Hindlimb muscle (tissue), 1 donor: ENCODE measurements around the gene HES5. TPM values are rescaled to one million over a fixed set of nuclear protein-coding genes. Genes with fewer than 3 reads are reported as not detected.
"Not testable (repeated sequence)": the region's sequence is repeated elsewhere in the genome, so short reads cannot be mapped to it uniquely, and the experiment has no call there.

ENCODE experiments used
- DNase-seq: peaks from one replicate; pipeline ENCODE4 v3.0.0-alpha.2; 2013
- polyA plus RNA-seq: library from polyadenylated mRNA; unstranded; fragments of 120-200 nt; gene quantifications from one replicate; pipeline ENCODE4 v1.2.1, GENCODE V29; 2013; ENCODE audit not compliant: insufficient read length

The HES5 gene
- polyA plus RNA-seq, 1 donor = 0.40 TPM

DNA sequence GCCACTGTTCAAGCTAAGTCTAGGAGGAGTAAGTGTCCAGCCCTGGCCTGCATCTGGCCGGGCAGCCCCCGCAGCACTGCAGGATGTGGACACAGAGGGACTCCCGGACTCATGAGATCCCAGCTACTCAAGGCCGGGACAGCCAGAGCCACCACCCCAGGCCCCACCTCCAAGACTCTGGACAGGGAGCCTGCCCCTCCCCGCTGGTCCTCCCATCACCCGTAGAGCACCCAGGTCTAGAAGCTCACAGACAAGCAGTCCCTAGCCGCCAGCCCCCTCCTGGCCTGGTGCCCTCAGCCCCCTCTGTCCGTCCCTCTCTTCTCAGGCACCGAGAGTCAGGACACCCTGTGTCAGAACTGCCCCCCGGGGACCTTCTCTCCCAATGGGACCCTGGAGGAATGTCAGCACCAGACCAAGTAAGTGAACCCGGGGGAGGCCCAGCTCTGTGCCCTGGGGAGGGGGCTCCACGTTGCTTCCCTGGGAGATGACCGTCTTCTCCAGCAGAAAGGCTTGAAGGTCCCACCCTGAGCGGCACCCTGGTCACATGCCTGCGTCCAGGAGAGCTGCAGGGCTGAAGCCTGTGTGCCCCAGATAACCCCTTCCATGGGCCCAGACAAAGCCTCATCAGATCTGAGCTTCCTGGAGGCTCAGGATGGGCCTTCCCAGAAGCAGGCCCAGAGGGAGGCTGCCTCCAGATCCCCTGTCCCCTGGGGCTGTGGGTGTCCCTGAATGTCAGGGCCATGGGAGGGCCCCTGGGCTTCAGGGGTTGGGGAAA lies 30.4 kb upstream of the HES5 start:
- DNase-seq = no peak

DNA sequence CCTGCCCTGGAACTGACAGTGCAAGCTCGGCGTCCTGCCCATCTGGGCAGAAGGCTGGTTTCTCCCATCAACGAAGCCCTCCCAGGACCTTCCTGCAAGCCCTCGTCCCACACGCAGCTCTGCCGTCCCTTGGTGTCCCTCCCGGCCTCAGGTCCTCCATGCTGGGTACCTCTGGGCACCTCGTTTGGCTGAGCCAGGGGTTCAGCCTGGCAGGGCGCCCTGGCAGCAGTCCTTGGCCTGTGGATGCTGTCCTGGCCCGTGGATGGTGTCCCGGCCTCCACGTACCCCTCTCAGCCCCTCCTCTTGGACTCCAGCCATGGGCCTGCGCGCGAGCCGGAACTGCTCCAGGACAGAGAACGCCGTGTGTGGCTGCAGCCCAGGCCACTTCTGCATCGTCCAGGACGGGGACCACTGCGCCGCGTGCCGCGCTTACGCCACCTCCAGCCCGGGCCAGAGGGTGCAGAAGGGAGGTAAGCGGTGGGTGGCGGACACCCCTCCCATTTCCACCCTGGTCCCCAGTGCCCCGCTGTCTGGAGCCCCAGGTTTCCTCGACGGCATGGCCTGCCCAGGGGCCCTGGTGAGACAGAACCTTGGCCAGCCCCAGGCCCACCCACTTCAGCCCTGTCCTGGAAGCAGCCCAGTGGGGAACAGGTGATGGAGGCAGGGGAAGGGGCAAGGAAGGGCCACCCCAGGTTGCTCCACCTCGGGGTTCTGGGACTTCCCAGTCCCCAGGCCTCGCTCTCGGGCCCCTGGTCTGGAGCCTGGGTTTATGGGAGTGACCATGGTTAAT lies 29.6 kb upstream of the HES5 start:
- DNase-seq = no peak

DNA sequence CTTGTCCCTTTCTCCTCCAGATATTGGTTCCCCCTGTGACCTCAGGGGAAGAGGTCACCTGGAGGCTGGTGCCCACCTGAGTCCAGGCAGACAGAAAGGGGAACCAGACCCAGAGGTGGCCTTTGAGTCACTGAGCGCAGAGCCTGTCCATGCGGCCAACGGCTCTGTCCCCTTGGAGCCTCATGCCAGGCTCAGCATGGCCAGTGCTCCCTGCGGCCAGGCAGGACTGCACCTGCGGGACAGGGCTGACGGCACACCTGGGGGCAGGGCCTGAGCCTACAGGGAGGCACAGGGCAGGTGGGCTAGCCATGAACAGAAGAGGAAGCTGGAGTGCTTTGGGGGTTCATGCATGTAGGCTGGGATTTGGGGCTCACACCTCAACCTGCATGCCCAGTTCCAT lies 28.8 kb upstream of the HES5 start:
- DNase-seq = no peak

DNA sequence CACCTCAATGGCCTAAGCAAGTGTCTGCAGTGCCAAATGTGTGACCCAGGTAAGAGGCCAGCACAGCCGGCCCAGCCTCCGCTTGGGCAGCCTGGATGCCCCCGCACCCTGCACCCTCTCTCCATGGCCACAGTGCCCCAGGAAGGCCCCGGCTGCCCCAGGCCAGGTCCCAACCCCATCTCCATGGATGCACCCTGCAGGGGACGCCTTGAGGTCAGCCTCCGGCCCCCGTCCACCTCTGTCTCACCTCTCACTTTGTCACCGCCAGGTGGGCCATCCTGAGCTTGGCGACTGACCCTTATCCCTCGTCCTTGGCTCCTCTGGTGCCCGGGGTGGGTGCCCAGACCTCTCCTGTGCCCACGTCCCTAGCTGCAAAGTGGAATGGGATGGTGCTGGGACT lies 28.4 kb upstream of the HES5 start:
- no peak for DNase-seq

DNA sequence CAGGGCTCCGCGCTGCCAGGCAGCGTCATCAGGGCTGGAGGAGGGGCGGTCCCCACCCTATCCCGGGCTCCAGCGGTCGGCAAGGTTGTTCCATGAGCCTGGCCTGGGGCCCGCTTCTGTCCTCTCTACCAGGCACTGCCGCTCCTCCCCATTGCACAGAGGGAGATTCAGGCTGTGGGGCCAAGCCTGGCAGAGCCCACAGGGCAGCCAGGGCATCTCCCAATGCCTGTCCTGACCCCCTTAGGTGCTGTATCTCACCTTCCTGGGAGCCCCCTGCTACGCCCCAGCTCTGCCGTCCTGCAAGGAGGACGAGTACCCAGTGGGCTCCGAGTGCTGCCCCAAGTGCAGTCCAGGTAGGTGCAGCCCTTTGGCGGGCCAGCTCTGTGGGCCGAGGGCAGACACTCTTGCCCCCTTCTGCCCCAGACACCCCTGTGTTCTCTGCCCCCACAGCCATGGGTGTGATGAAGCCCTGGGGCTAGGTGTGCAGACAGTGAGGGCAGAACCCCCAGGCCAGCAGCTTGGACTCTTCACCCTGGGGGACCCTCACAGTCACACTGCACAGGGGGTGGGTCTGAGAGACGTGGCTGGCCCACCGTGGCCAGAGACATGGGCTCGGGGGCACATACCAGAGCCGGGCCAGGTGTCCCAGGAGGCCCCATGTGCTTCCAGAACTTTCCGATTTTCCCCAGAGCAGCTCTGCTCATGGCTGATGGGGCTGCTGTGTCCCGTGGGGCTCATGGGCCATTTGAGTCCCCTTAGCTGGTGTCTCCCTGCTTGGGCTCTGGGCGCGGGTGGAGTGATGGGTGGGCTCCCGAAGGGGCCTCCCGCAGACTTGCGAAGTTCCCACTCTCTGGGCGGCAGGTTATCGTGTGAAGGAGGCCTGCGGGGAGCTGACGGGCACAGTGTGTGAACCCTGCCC lies 27.7 kb upstream of the HES5 start:
- DNase-seq = no peak

DNA sequence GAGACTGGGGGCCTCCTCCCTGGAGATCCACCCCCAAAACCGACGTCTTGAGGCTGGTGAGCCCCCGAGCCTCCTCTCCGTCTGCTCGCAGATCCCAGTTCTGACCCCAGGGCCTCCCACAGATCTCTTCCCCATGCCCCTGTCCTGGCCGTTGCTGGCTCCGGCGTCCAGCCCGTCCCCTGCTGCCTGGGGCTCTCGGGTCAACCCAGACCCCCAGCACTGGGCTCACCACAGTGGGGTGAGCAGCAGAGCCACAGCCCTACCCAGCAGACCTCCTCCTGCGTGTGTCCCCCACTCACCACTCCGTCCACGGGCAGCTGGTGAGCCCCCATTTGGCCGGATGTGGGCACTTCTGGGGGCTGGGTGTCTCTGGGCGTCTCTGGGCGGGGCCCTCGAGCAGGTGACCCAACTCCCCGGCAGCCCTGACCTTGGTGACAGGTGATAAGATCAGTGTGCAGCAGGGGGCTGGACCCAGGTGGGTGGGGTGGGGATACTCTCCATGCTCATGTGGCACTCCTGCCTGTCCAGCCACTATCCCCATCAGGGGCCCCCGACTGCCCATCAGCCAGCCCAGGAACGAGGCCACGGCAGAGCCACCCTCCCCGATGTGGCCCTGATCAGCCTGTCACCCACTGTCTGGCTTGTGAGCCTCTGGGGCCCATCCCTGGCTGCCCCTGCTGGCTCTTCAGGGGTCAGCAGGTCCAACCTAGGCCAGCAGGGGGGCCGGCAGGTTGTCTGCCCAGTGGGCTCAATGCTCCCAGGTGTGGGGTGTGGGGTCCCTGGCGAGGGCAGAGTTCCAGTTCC lies 26.8 kb upstream of the HES5 start:
- DNase-seq = no peak

DNA sequence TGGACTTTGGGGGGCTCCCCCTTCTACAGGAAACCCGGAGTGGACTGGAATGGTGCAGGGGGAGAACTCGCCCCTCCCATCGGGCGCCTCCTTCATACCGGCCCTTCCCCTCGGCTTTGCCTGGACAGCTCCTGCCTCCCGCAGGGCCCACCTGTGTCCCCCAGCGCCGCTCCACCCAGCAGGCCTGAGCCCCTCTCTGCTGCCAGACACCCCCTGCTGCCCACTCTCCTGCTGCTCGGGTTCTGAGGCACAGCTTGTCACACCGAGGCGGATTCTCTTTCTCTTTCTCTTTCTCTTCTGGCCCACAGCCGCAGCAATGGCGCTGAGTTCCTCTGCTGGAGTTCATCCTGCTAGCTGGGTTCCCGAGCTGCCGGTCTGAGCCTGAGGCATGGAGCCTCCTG lies 26.2 kb upstream of the HES5 start, which contains the start of gene TNFRSF14:
Gene TNFRSF14, plus strand, starts transcription at position 95 of the 401 bp plus-strand sequence. Its CDS starts 294 bp downstream, at position 389.
- DNase-seq = peak; percentile 64

DNA sequence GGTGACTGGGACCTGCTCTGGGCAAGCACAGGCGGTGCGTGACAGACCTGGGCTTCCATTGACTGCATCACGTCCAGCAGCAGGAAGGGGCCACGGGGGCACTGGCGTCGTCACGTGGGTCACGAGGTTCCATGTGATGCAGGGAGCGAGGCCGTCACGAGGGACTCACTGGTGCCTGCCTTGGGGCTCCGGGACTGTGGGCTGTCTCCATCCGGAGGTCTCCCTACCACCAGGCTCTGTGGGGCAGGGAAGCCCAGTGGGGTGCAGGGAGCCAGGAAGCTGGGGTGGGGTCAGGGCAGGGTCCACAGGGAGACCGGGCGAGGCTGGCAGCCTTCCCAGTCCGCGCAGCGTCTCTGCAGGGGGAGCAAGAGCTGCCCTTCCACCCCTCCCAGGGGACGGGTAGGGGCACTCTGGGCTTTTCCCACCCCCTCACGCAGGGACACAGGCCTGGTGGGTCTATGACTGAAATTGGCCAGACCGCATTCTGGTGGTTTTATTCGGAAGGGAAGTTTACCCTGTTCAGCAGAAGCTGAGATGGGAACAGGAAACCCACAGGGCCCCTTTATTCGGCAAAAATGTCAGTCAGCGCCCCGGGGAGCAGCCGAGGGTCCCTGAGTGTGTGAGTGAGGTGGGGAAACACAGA lies 25.7 kb upstream of the HES5 start:
- DNase-seq = peak; percentile 54

DNA sequence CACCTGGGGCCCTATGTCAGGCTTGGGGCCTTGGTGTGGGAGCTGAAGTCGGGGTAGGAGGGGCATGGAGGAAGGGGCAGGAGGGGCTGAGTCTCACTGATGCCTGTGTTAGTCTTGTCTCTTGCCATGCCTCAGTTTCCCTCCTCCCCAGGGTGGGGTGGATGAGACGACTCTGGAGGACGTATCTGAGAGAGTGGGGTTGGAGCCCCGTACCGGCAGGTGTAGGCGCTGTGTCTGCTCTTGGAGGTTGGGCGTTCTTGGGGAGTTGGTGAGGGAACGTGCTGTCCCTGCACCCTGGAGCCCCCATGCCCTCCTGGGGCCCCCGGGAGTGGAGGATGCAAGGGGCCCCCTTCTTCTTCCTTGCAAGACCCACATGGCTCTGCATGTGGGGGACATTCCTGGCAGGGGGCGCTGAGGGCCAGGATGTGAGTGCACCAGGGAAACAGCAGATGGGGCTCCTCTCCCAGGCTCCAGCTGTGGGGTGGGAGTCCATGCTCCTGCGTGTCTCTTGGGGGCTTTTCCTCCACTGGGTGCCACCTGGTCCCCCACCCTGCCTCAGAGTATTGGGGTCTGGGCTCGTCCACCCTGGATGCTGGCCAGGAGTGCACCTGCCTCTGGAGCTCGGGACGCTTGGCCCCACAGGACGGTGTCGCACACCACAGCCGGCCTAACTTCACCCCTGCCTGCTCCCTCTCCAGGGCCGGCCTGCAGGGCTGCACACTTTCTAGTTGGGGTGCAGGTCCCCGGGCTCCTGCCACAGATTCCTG lies 24.7 kb upstream of the HES5 start:
- no peak for DNase-seq

DNA sequence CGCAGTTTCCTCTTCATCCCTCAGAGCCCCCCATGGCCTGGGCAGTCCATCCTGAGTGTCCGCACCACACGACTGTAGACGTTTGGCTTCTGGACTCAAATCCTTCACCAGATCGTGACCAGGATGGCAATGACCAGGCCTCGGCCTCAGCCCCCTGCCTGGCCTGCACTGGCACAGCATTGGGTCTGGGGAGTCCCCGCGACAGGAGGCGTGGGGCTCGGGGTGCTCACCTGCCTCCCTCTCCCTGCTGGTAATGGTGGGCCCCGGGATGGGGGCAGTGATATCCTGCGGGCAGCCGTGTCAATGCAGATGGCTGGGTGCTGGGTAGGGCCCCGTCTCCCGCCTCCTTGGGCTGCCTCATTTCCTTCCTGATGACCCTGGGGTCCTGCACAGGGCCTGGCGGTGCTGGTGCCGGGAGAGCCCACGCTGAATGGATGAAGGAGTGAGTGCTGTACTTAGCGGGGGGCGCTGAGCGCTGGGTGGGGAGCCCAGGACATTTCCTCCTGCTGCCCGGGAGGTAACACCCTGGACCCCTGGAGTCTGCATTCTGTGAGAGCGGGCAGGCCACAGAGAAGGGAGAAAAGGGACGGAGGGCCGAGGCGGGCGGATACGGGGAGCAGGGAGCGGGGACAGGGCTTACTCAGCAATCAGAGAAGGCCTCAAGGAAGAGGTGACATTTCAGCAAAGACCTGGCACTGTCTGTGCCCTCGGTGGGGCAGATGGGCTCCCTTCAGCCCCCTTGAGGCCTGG lies 24.0 kb upstream of the HES5 start:
- DNase-seq = no peak

DNA sequence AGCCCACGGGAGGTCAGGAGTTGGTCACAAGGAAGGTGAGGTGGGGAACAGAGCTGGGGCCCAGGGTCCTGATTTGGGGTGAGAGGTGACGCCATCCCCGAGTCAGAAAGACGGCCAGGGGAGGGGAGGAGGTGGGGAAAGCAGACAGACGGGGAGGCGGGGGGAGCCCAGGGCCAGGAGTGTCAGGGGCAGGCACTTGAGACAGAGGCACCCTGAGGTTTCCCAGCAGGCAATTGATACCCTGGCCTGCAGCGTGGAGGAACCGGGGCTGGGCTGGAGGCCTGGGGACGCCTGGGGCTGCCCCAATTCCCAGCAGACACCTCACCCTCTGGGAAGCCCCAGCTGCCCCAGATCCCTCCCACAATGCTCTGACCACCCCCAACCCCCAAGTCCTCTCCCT lies 23.0 kb upstream of the HES5 start:
- not testable (repeated sequence) for DNase-seq

DNA sequence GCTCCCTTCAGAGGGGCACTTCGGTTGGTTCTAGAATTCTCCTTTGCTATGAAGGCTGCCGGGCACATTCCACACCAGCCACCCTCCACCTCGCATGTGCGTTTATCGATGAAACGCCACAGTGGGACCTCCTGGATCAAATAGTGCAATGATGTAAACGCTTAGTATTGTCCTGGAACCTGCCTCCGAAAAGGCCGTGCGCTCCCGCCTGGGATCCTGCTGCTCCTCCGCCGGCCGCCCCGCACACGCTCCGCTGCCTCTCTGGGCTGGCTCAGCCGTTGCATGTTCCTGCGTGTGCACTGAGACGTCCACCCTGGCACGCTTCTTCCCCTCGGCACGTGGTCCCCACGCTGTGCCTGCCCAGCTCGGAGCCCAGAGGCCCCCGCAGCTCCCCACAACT lies 22.1 kb upstream of the HES5 start:
- no peak for DNase-seq

DNA sequence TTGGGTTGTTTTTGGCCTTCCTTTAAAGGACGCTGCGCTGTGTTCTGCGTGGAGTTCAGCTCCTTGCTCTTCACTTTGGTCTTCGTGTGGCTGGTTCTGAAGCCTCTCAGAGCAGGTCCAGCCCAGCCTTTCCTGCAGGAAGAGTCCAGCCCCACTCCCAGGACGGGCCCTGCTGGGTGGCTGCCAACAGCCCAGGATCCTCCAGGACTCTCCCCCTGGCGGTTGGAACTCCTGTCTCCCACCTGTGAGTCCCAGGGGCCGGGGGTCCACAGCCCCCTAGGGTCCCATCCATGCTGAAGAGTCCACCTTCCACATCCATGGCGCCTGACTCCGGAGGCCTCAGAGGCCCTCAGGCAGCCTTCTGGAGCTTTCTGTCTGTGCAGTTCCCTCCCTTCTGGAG lies 21.5 kb upstream of the HES5 start:
- DNase-seq = not testable (repeated sequence)

DNA sequence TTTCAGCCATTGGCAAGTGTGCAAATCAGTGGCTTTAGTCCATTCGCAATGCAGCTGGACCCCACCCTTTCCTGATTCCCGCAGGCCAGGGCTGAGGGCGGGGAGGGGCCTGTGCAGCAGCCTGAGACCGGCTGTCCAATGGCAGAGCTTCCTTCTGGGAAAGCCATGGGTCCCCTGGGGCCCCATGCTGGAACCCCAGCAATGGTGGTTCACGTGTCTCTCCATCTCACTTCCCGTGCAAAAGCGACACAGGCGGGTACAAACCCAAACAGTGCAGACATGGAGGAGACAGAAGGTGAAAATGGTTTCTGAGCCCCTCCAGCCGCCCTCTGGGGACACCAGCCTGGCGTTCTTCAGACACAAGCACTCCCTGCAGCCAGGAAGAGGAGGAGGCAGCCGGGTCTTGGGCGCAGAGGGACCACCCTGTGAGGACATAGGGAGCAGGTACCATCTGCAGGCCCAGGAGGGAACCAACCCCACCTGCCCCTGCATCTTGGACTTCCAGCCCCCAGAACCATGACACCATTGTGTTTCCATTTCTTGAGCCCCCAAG lies 20.3 kb upstream of the HES5 start:
- not testable (repeated sequence) for DNase-seq

DNA sequence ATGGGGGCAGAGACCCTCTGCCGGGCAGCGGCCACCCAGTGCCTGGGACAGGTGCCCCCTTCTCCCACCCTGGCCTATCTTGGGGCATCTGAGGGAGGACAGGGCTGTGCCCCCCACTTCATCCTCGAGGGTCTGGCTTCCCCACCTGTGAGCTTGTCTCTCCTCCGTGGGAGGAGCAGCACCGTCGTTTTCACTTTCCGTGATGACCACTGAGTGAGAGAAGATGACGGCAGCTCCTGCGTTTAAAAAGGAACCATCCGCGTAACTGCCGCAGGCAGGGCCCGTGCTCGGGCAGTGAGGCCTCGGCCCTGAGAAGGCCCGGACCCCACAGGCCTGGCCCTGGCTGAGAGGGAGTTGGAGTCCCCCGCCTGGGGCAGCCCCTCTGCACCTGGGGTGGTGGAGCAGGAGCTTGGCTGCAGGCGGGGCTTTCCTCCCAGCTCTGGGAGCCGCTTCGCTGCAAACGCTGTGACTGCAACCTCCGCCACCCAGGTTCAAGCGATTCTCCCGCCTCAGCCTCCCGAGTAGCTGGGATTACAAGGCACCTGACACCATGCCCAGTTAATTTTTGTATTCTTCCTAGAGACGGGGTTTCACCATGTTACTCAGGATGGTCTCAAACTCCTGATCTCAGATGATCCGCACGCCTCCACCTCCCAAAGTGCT lies 19.4 kb upstream of the HES5 start:
- DNase-seq = not testable (repeated sequence)

DNA sequence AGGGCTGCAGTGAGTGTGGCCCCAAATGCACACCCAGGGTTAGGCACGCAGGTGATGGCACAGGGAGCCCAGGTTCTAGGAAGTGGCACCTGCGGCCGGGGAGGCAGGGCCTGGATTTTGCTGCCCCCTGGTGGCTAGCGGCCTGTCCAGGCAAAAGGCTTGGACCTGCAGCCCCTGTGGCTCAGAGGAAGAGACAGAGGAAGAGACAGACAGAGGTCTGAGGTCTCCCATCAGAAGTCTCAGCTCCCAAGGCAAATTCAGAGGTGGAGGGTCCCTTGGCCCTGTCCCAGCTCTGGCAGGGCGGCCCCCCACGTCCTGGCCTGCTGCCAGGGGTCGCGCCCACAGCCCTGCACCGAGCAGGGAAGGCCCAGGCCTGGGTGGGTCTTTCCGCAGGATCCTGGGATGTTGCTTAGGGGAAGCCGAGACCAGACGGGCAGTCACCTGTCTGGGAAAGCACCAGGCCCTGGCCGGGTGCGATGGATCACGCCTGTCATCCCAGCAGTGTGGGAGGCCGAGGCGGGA lies 18.1 kb upstream of the HES5 start:
- DNase-seq = peak; percentile 81

DNA sequence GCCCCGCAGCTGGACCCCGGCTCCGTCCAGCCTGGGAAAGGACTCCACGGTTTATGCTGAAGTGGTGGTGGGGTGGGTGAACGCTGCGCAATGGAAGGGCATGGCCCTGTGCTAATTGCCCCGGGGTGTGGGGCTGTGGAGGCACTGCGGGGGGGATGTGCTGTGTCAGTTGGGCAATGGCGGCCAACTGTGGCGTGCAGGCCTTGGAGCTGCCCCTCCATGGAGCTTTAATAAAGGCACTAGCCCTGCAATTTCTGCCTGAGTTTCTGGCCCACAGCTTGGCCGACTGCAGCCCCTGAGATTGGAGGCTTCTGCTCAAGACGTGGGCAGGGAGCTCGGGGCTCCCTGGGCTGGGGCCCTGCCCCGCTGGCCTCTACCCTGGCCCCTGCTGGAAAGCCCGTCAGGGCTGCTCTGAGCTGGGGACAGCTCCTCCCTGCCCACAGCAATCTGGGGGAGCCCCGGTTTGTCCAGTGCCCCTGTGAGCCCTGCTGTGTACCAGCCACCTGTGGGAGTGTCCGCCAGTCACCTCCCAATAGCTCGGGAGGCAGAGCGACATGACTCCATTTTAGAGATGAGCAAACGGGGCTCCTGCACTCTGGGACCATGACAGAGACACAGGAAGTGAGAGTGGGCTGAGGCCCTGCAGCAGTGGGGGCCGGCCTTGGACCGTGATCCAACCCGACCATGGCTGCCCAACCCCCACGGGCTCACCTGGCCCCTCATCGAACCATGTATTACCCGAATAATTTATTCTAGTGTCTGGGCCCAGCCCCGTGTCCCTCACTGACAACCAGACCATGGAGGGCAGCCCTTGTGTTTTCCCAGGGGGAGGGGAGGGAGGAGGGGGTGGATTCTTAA lies 17.4 kb upstream of the HES5 start:
- DNase-seq = no peak
